Erythroblast (primary cell): Measurements from ENCODE around the gene CABP5.

Experiments used
- GATA1 ChIP-seq: IDR thresholded peaks from 2 replicates; pipeline ENCODE4 v1.6.1; 2011; ENCODE audit warnings: low read depth, mild to moderate bottlenecking, control low read depth, low read length, moderate library complexity
- POLR2A ChIP-seq: IDR thresholded peaks from 2 replicates; pipeline ENCODE4 v1.6.1; 2011; ENCODE audit warnings: mild to moderate bottlenecking, low read length

DNA sequence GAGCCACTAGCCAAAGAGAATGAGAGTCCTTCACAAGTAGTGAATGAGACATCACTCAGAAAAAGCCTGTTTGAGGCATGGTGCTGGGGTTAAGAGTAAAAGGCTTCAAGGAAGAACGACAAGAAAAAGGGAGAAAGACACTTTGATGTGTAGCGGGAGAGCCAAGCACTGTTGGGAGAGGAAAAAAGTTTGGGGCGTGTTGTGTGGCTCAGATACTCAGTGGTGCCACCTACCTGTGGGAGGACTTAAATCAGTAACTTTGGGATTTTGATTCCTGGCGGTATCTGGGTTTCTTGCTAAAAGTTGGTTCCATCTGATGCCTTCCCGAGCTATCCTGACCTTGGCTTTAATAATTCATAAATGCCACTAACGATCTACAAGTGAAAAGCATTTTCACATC lies 37.1 kb downstream of the CABP5 start:
- TF ChIP-seq POLR2A (no peak), GATA1 (no peak)
